Endothelial cell of umbilical vein (primary cell): ENCODE measurements around the gene FRRS1L. TPM values are rescaled to one million over a fixed set of nuclear protein-coding genes. Genes with fewer than 3 reads are reported as not detected.

Experiments
- BruUV-seq: library from RNA; stranded (reverse); fragments of 400-500 nt; replicated peaks from 2 replicates; lab custom pipeline; 2021; lab: Mats Ljungman, UMichigan
- CTCF ChIA-PET: fragments of 300-600, 350-600 bp; sonication (Branson Sonifier 250); formaldehyde crosslinking; loops from one replicate; lab custom pipeline; 2021; ENCODE audit warnings: antibody characterized with exemption, inconsistent platforms; lab: Charles Lee
- POLR2A ChIA-PET: fragments of 300-600, 350-600 bp; sonication (Branson Sonifier 250); formaldehyde crosslinking; loops from one replicate; lab custom pipeline; 2021; ENCODE audit warnings: antibody characterized with exemption, inconsistent platforms; lab: Charles Lee
- DNase-seq: peaks from one replicate; pipeline ENCODE4 v3.0.0-alpha.2; 2011; ENCODE audit warnings: low read depth, low spot score
- FAIRE-seq: peaks from 2 replicates; lab custom pipeline; 2011; peaks lifted over from hg19 to GRCh38; lab: Jason Lieb, UNC
- H2AFZ ChIP-seq: 2 replicates; pipeline ENCODE4 v1.6.0; 2012; ENCODE audit warnings: low read depth, low read length, control low read depth, inconsistent platforms
- H3K27ac ChIP-seq: 2 replicates; pipeline ENCODE4 v1.5.1; 2011; ENCODE audit warnings: low read depth, mild to moderate bottlenecking, control low read depth, low read length, moderate library complexity; ENCODE audit not compliant: insufficient read depth
- H3K27me3 ChIP-seq, 2 experiments: 2 replicates each; pipeline versions ENCODE4 v1.6.0 to v1.6.1; 2011; ENCODE audit warnings: low read length in 2 of 2, mixed read lengths in 1 of 2; ENCODE audit not compliant: control insufficient read depth in 2 of 2, insufficient read depth in 2 of 2
- H3K36me3 ChIP-seq, 2 experiments: 2 replicates in 1 of 2; 3 replicates in 1 of 2; pipeline ENCODE4 v1.5.1; 2011; ENCODE audit warnings: low read length in 2 of 2, mild to moderate bottlenecking in 1 of 2, moderate library complexity in 1 of 2; ENCODE audit not compliant: control insufficient read depth in 2 of 2, insufficient read depth in 2 of 2; ENCODE audit errors: extremely low read depth in 1 of 2
- H3K4me1 ChIP-seq: 3 replicates; pipeline ENCODE4 v1.5.1; 2011; ENCODE audit warnings: mild to moderate bottlenecking, low read length; ENCODE audit not compliant: control insufficient read depth, insufficient read depth; ENCODE audit errors: extremely low read depth
- H3K4me2 ChIP-seq: 2 replicates; pipeline ENCODE4 v1.6.1; 2011; ENCODE audit warnings: low read length, control low read depth, mixed read lengths; ENCODE audit not compliant: insufficient read depth
- H3K4me3 ChIP-seq, 3 experiments: fragments of 200-600 bp in 1 of 3; sonication (generic), shearing (Covaris generic) in 1 of 3; replicated peaks in 1 of 3; 2 replicates each; pipeline ENCODE4 v1.5.1; 2011 to 2016; ENCODE audit warnings: control low read depth in 3 of 3, low read length in 3 of 3, mild to moderate bottlenecking in 2 of 3, inconsistent platforms in 1 of 3, low read depth in 1 of 3, moderate library complexity in 1 of 3; ENCODE audit not compliant: insufficient read depth in 1 of 3
- H3K79me2 ChIP-seq: 2 replicates; pipeline ENCODE4 v1.6.0; 2012; ENCODE audit warnings: low read length, inconsistent platforms; ENCODE audit not compliant: control insufficient read depth, insufficient read depth
- H3K9ac ChIP-seq: replicated peaks from 2 replicates; pipeline ENCODE3; 2011; ENCODE audit warnings: low read length, control low read depth; ENCODE audit not compliant: insufficient read depth; ENCODE audit errors: extremely low read depth
- H3K9me1 ChIP-seq: replicated peaks from 3 replicates; pipeline ENCODE4 v1.6.0; 2011; ENCODE audit warnings: mild to moderate bottlenecking, low read length; ENCODE audit not compliant: control insufficient read depth, insufficient read depth; ENCODE audit errors: extremely low read depth
- H3K9me3 ChIP-seq: replicated peaks from 2 replicates; pipeline ENCODE4 v1.5.1; 2012; ENCODE audit warnings: low read length, inconsistent platforms; ENCODE audit not compliant: control insufficient read depth, insufficient read depth
- H4K20me1 ChIP-seq: replicated peaks from 2 replicates; pipeline ENCODE3; 2011; ENCODE audit warnings: mild to moderate bottlenecking, low read length; ENCODE audit not compliant: control insufficient read depth, insufficient read depth; ENCODE audit errors: extremely low read depth
- EZH2 ChIP-seq: IDR thresholded peaks from 2 replicates; pipeline ENCODE4 v1.6.1; 2012; ENCODE audit warnings: borderline replicate concordance, low read depth, mild to moderate bottlenecking, moderate library complexity, low read length, inconsistent platforms; ENCODE audit not compliant: severe bottlenecking
- FOS ChIP-seq: IDR thresholded peaks from 2 replicates; pipeline ENCODE4 v1.6.1; 2011; ENCODE audit warnings: mild to moderate bottlenecking, low read length, moderate library complexity, borderline replicate concordance; ENCODE audit not compliant: insufficient read depth
- GATA2 ChIP-seq: IDR thresholded peaks from 2 replicates; pipeline ENCODE4 v1.7.0; 2011; ENCODE audit warnings: low read depth, mild to moderate bottlenecking, moderate library complexity, mixed read lengths, low read length; ENCODE audit not compliant: insufficient read length, insufficient read depth
- JUN ChIP-seq: IDR thresholded peaks from 2 replicates; pipeline ENCODE4 v1.6.1; 2011; ENCODE audit warnings: borderline replicate concordance, low read depth; ENCODE audit not compliant: insufficient read length, insufficient read depth
- MAX ChIP-seq: IDR thresholded peaks from 2 replicates; pipeline ENCODE4 v1.6.1; 2011; ENCODE audit not compliant: insufficient read depth, insufficient read length
- MYC ChIP-seq: IDR thresholded peaks from one replicate; pipeline ENCODE4 v1.6.1; 2011; ENCODE audit warnings: mild to moderate bottlenecking, low read depth, low read length
- POLR2A ChIP-seq: IDR thresholded peaks from 2 replicates; pipeline ENCODE4 v1.6.1; 2012; ENCODE audit warnings: low read depth, mild to moderate bottlenecking, control low read depth, low read length
- POLR2AphosphoS5 ChIP-seq: IDR thresholded peaks from 2 replicates; pipeline ENCODE4 v1.6.1; 2012; ENCODE audit warnings: low read depth, mild to moderate bottlenecking, control low read depth, low read length, moderate library complexity; ENCODE audit not compliant: insufficient read depth
- dilution Hi-C: fragments of 300-500 bp; cut with MboI; formaldehyde crosslinking; loops from one replicate; pipeline ENCODE4 v1.15.0; 2019; ENCODE audit warnings: low sequenced_read_pairs; ENCODE audit not compliant: extremely low pct_ligation_motif_present
- intact Hi-C: fragments of 100-400 bp; cut with micrococcal nuclease; formaldehyde crosslinking; loops from one replicate; pipeline ENCODE4 v1.10.0; 2022
- polyA plus RNA-seq, 4 experiments: library from polyadenylated mRNA; depleted of rRNA in 3 of 4; stranded (reverse) in 3 of 4; unstranded in 1 of 4; fragments of >200 nt; gene quantifications; 2 replicates each; pipeline versions ENCODE4 v1.2.1 to v1.2.3, GENCODE V29; 2011 to 2012; ENCODE audit warnings: missing spikeins in 1 of 4
- total RNA-seq: library from RNA; stranded (reverse); gene quantifications from 2 replicates; pipeline ENCODE4 v1.2.3, GENCODE V29; 2021
- TF ChIP-seq, protein P1 (sequence below), 2 donors: IDR thresholded peaks; 1 replicate in 1 of 2; 2 replicates in 1 of 2; pipeline ENCODE4 v1.5.1; 2011; ENCODE audit warnings: low read length in 2 of 2, mild to moderate bottlenecking in 2 of 2, moderate library complexity in 2 of 2, control low read depth in 1 of 2, inconsistent platforms in 1 of 2, low read depth in 1 of 2; ENCODE audit not compliant: insufficient read depth in 1 of 2; ENCODE audit errors: extremely low read depth in 1 of 2

FRRS1L gene
- total and polyA plus RNA-seq, 2 donors (not counting 3 experiments of a cell fraction or from before 2014, with no cell fraction given): not detected

DNA sequence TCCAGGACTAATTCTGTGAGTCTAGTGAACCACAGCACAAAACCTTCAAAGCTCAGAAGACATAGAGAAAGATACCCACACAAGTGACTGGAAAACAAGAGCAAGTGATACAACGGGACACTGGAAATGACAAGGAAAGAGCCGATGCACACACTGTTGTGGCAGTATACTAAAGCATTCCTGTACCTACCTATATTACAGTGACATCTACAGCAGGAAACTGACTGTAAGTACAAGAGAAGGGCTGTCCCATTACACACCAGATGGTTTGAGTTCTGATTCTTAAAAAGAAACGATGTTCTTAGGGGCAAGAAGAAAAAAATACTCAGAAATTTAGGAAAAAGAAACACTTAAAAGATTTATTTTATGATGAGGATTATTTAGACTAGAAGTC, 65.8 kb downstream of the FRRS1L start:
- dilution Hi-C loops (no loop called here), intact Hi-C loops (loop anchor here (10.0 kb wide), 1 partner anchor 1816 kb away; the partner anchor contains the start of gene RAD23B)
- no peaks in the 10 kb centered on the region for H4K20me1 ChIP-seq
- no peak for FAIRE-seq
- no peaks in the 10 kb centered on the region for H3K36me3 ChIP-seq
- H2AFZ ChIP-seq: no peak overlapping the region
- no TSS peak for BruUV-seq
- peak overlapping the region; percentile 85 for H3K4me2 ChIP-seq
- H3K27ac ChIP-seq: peak overlapping the region; percentile 75
- H3K9me3 ChIP-seq: no peaks in the 10 kb centered on the region
- POLR2A ChIA-PET: no interaction called here
- CTCF ChIA-PET: interaction anchor here (1.0 to 1.9 kb wide), 3 partner anchors 14 to 20 kb away, joined by 3 to 6 read pairs (median 3); no protein-coding TSS in a partner anchor
- H3K4me3 ChIP-seq: no peak overlapping the region
- no peak for TF ChIP-seq FOS
- no peak for TF ChIP-seq MAX
- TF ChIP-seq, protein P1, sequence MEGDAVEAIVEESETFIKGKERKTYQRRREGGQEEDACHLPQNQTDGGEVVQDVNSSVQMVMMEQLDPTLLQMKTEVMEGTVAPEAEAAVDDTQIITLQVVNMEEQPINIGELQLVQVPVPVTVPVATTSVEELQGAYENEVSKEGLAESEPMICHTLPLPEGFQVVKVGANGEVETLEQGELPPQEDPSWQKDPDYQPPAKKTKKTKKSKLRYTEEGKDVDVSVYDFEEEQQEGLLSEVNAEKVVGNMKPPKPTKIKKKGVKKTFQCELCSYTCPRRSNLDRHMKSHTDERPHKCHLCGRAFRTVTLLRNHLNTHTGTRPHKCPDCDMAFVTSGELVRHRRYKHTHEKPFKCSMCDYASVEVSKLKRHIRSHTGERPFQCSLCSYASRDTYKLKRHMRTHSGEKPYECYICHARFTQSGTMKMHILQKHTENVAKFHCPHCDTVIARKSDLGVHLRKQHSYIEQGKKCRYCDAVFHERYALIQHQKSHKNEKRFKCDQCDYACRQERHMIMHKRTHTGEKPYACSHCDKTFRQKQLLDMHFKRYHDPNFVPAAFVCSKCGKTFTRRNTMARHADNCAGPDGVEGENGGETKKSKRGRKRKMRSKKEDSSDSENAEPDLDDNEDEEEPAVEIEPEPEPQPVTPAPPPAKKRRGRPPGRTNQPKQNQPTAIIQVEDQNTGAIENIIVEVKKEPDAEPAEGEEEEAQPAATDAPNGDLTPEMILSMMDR (IDR thresholded peaks at IDR 0.05; ENCODE audit: extremely low read depth in 1 of 2, insufficient read depth in 1 of 2, low read depth in 1 of 2, low read length in 2 of 2): no peak
- TF ChIP-seq EZH2: no peak
- TF ChIP-seq JUN: no peak
- no peak for TF ChIP-seq POLR2A
- TF ChIP-seq MYC: no peak
- no peak for TF ChIP-seq GATA2
- no peak for TF ChIP-seq POLR2AphosphoS5
- no peak for DNase-seq
- H3K4me1 ChIP-seq: peaks cover 54% of the 10 kb centered on the region
- H3K9ac ChIP-seq: peak overlapping the region; percentile 46
- peaks cover 70% of the 10 kb centered on the region for H3K79me2 ChIP-seq
- no peaks in the 10 kb centered on the region for H3K27me3 ChIP-seq
- no peaks in the 10 kb centered on the region for H3K9me1 ChIP-seq
